Measurements from ENCODE around the gene ARPC4.

DNA sequence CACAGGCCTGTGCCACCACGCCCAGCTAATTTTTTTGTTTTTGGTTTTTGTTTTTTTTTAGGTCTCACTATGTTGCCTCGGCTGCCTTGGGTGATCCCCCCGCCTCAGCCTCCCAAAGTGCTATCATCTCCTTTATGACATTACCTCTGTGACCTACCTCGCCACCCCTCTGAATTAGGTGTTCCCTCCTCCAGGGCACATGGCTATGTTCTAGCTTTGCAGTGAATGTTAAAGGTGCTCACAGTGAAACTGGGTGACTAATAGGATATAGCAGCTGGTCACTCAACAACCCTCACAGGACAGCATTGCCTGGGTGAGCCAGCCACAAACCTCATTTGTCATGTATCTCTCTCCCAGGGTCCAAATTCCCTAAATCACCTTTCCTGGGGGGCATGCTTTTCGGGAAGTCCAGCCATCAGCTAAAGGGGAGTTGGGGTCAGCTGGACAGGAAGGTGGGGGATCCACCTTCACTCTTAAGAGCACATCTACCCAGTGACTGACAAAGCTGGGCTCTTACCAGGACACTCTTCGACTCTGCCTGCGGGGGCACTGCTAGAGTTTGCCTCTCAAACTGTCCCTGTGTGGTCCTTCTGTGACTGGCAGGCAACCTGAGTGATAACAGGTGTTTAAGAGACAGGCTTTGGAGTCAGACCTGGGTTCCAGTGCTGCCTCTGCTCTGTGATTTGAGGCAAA is 15.6 kb downstream of the ARPC4 start:
- TF ChIP-seq YY1 (IDR thresholded peaks at IDR 0.05; ENCODE audit: low read depth) (no peak), TCF12 (IDR thresholded peaks at IDR 0.05; ENCODE audit: low read depth) (no peak)

All from Ishikawa (cell line).